GM19468 (cell line): ENCODE data around the gene NAPB.
"Not testable (repeated sequence)": the region's sequence is repeated elsewhere in the genome, so short reads cannot be mapped to it uniquely, and the experiment has no call there.

Experiments
- ATAC-seq: cut with Tn5 transposase; IDR thresholded peaks from one replicate; pipeline ENCODE4 v1.9.1; 2021; ENCODE audit warnings: mild to moderate bottlenecking, moderate library complexity, moderate number of reproducible peaks; ENCODE audit not compliant: unreplicated experiment; ENCODE audit errors: extremely low read depth

Gene NAPB

DNA sequence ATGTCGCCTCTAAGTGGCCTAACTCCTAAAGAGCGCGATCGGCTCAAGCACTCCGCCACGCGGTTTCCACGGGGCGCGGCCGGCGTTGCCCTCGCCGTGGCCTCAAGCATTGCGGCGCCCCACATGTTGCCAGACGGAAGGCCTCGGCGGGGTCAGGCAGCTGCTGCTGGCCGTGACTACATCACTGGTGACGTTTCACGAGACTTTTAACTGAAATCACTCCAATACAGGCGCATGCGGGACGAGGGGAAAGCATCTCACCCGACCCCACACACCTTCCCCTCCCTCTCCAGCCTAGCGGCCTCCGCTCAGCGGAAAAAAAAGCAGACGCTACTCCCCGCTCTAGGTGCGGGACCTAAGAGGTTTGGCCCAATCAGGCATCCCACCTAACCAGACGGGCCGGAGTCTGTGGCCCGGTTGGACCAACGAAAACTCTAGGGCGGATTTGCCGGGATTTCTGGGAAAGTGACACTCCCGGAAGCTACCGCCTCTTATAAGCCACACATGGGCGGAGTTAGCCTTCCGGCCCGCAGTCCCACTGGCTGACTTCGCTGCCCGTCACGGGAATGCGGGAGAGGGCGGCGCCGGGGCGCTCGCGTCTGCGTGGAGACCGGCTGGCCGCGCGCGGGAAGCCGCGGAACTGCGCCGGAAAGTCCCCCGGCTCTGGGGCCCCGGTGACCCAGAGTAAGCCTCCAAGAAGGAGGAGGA is 70.9 kb downstream of the NAPB start, which contains the start of gene NXT1:
Gene NXT1, plus strand, starts transcription at position 596 of the 708 bp plus-strand sequence. CDS start 3,251 bp downstream, outside the sequence.
- ATAC-seq: peak; percentile 88

DNA sequence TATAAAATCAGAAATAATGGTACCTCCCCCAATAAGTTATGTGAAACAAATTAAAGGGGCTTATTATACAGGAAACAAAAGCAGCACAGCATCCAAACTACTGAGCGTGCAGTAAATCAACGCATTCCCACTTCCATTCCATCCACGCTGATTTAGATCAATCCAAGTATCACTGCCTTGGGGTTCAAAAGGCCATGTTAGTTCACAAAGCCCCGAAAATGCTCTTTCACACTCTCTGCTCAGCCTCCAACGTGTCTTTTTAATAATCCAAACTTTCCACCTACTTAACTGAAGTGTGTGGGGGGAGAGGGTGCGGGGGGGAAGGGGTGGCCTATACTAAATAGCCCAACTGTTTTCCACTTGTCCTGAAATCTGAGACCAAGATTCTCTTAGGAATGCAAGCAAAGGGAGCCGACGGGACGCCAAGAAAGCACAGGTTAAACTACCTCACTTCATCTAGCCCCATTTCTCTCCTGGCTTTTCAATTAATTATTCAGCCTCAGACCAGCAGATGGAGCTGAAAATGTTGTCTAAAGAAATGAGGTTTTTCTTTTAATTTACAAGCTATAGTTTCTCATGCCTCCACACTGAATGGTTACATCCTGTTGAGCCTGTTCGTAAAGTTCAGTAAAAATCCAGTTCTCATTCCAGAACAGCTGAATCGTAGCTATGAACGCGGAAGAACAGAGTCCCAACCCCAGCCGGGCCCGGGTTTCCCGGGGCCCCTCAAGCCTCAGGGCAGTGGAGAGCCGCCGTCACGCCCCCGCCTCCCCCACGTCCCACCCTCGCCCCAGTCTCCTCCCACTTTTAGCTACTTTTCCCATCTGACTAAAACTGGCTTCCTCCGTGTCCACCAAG is 71.7 kb downstream of the NAPB start:
- peak; percentile 3 for ATAC-seq

DNA sequence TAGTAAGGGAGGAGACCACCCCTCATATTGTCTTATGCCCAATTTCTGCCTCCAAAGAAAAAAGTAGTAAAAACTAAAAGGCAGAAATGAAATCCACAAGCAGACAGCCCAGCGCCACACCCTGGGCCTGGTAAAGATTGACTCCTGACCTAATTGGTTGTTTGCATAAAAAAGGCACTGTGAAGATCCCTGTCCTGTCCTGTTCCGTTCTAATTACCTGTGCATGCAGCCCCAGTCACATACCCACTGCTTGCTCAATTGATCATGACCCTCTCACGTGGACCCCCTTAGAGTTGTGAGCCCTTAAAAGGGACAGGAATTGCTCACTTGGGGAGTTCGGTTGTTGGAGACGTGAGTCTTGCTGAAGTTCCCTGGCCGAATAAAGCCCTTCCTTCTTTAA is 72.8 kb downstream of the NAPB start:
- ATAC-seq: not testable (repeated sequence)

DNA sequence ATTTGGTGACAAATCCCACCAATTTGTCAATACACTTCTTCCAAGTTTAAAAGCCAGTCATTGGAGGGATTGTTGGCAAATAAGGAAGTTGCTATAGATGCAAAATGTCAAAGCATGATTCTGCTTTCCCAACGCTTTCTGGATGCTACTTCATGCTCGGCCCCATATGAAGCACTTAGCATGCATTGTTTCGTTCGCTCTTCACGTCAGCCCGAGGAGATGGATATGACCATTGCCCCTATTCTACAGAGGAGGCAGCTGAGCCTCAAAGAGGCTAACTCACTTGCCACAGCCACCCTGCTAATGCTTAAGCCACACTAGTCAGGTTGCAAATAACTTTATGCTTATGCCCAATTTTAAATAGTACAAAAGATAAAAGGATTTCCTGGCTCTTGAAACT is 73.5 kb downstream of the NAPB start:
- no peak for ATAC-seq

DNA sequence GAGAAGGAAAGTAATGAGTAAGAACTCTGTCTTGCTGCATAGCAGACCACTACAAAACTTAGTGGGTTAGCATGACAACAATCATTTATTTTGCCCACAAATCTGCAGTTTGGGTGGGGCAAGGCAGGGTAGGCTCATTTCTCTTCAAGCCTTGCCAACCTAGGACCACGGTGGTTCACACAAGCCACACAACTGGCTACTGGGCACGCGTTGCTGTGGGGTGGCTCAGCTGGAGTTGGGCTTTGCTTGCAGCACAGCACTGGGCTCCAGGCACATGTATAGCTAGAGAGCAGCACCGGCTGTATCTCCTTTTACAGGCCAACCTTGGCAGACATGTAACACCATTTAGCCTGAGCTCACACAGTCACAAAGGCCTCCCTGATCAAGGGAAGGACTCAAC is 75.3 kb downstream of the NAPB start:
- no peak for ATAC-seq

DNA sequence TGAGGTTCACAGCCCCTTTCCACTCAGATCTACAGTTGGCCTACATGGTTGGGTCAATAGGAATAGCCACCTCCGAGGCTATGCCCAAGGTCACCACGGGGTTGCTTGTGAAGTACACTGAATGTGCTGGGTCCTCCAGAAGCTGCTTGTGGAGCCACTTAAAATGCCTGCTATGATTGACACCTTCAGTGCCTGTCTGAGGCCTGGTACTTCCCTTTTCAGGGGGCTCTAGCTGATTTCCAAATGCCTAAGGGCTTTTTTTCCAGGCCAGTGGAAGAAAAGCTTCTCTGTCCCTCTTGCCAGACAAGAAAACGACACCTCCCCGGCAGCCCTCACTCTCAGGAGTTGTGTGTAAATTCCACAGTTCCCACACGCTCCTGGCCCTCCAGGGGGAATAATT is 77.0 kb downstream of the NAPB start:
- ATAC-seq: no peak

DNA sequence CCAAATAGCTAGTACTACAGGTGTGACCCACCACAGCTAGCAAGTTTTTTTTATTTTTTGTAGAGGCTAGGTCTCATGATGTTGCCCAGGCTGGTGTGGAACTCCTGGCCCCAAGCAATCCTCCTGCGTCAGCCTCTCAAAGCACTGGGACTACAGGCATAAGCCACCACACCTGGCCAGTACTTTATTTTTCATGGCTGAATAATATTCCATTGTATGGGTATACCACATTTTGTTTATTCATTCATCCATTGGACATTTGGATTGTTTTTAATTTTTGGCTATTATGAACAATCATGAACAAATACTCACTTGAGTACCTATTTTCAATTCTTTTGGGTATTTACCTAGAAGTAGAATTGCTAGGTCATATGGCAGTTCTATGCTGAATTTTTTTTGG is 77.7 kb downstream of the NAPB start:
- ATAC-seq: no peak

DNA sequence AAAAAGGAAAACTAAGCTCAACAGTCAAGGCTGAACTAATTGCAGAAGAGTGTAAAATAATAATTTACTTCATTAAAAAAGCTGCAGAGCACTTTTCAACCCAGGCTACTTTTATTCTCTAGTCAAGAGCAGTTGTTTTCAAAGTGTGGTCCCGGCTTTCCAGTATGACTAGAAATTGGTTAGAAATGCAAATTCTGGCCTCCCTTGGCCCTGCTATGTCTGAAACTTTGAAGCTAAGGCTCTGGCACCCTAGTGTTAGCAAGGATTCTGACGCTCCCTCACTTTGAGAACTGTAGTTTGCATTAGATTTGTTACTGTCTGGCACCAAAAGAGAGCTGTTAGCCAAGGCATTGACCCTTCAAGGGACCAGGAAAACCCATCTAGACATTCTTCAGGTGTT is 80.2 kb downstream of the NAPB start:
- no peak for ATAC-seq

DNA sequence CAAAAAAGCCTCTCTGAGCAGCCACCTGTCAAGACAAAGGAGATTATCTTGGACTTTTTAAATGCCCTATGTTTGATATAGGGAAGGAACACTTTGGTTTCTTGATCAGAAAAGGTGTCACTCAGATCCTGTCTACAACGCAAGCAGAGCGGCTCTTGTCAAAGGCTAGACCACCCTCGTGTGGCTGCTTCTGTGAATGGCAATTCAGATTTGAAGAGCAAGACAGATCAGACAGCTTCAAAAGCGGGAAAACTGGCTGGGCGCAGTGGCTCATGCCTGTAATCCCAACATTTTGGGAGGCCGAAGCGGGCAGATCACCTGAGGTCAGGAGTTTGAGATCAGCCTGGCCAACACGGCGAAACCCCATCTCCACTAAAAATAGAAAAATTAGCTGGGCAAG is 80.8 kb downstream of the NAPB start:
- ATAC-seq: no peak

DNA sequence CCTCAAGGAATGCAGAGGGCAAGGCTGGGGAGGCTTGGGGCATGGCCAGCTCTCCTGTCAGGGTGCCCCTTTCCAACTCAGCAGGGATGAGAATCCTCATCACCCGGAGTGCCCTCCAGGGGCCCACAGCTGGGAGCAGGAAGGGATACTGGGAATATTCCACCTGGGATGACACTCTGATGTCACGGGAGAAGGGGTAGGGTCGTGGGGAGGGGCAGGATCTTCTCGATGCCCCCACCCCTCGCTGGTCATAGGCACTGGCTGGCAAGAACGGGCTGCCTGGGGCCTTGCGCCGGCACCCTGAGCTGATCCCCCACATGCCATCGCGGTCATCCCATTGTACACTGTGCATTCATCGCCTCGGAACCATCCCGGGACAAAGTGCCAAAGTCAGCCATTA is 81.3 kb downstream of the NAPB start:
- ATAC-seq: no peak

DNA sequence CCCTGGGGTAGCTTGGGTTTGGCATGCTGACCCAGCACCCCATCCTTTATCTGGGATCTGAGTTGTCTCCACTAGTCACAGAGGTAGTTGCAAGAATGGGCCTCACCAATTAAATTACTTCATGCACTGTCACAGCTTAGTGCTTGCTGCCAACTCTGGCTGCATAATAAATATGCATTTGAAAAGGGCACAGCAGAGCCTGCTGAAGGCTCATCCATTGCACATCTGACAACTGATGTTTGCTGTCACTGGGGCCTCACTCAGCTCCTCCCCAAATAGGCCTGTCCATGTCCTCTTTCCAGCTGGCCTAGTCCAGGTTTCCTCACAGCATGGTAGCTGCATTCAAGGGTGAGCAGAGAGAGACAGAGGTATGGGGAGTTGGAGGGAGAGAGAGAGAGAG is 84.0 kb downstream of the NAPB start:
- ATAC-seq: no peak

DNA sequence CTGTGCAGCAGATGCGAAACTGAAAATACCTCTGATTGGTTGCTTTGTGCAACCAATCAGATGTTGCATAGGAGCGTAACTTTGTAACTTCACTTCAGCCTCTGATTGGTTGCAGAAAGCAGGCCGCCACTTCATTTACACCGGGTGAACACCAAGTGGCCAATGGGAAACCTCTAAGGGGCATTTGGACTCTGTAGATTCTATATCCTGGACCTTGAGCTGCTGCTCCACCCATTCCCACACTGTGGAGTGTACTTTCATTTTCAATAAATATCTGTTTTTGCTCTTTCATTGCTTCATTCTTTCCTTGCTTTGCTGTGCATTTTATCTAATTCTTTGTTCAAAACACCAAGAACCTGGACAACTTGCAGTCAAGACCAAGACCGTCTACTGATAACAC is 84.8 kb downstream of the NAPB start:
- no peak for ATAC-seq

DNA sequence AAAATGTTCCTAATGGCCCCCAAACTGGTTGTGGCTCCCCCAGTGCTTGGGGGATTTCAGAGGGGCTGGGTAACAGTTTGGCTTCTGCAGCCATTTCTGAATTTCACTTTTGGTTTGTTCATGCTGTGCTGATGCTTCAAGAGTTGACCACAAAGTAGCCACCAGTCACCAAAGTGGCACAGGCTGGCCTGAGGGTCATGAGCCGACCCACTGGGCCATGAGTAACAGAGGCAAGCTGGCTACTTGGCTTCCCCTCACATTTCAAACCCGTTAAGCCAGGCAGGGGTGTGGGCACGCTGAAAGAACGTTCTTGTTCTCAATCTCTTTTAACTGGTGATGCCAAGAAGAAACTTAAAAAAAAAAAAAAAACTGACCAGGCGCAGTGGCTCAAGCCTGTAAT is 85.8 kb downstream of the NAPB start:
- ATAC-seq: no peak

DNA sequence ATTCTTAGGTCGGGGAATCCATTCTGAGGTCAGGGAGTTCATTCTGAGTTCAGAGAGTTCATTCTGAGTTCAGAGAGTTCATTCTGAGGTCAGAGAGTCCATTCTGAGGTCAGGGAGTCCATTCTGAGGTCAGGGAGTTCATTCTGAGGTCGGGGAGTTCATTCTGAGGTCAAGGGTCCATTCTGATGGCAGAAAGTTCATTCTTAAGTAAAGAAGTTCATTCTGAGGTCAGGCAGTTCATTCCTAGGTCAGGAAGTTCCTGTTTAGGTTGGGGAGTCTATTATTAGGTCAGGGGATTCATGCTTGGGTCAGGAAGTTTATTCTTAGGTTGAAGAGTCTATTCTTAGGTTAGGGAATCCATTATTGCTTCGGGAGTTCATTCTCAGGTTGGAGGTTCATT is 87.2 kb downstream of the NAPB start:
- no peak for ATAC-seq

DNA sequence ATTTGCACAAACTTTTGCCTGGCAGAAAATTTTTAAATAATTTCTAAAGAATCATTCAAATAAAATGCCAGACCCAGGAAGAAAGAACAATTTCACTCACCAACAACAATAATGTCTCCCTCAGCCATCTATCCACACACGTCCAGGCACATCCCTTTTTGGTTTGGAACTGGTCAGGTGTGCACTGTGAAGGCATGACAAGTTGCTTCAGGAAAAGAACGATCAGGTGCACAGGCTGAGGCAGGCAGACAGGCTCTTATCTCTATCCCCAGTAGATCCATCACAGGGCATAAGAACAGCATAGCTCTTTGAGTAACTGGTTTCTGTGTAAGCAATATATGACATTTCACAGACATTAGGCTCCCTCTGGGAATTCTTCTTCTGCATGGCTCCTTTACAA is 88.8 kb downstream of the NAPB start:
- ATAC-seq: no peak

DNA sequence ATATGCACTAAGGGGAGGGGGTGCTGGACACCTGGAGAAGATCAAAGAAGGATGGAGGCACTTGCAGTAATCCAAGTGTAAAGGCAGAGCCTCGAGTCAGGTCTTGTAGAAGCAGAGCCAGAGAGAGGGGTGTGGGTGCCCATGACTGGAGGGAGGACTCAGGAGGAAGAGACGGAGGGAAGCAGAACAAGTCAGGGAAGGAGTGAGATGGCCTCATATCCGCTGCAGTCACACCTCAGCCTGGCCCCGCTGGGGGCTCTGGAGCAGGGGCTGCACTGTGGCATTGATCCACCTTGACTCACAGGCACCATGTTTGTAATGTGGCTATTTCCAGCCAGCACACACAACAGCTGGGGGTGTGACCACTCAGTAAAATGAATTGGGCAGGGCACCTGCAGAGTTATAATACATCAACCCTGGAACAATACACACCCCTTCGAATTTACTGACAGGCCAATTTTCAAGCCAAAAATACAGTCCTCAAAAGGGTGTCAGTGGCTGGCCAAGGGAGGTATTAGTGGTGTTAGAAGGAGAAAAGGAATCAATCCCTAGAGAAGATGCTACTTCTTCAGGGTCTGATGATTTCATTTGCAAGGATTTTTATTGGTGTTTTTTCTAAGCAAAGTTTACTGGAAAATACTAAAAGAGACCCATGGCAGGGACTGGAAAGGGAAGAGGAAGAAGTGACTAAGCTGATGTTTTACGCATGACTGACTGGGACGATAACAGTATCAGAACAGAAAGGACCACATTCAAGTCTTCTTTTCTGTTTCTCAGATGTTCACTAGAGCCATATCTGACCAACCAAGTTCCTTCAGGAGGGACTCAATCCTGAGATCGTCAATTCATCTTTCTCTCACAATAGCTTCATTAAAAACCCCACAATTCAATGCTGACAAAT is 89.6 kb downstream of the NAPB start:
- ATAC-seq: no peak

DNA sequence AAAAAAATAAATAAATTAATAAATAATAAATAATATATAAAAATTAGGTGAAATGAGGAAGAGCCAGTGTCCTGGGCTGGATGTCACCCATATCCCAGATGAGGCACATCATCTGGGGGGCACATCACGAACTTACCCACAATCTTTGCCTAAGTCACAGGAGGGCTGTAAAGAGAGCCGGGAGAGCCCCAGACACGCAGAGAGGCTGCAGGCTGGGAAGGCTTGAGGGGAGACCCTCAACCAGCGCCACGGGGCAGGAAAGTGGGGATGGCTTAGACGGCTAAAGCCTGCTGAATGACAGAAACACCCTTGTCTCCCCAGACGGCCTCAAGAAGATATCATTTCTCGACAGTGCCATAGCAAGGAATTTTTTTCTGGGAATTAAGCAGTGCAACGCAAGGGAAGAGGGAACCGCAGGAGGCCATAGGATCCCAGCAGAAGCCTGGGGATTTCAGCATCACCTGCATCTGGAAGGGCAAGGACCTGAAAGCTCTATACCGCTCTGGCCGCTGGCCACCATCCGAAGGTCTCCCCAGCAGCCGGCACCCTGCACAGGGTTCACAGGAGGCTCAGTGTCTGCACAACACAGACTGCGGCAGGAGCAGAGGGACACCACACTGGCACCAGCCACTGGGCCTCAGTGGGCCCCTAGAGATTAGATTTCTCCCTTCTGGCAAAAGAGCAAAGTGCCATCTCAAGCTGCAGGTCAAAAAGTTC is 93.5 kb downstream of the NAPB start:
- ATAC-seq: no peak

DNA sequence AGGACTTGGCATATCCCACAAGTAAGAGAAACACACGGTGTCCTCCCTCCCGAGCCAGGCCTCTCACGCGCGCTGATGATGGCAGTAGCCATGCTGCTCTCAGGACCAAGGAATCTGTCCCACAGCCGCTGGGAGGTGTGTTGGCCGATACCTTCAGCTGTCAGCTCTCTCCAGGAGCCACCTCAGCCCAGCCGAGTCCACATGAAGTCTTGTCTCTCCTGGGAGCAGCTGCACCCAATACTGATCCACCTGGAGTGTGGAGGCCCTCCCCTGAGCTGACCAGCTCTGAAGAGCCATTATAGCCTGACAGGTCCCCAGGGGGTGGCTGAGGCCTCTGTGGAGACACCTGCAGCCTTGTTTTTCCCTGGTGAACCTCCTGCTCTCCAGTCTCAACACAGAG is 94.5 kb downstream of the NAPB start:
- ATAC-seq: no peak

DNA sequence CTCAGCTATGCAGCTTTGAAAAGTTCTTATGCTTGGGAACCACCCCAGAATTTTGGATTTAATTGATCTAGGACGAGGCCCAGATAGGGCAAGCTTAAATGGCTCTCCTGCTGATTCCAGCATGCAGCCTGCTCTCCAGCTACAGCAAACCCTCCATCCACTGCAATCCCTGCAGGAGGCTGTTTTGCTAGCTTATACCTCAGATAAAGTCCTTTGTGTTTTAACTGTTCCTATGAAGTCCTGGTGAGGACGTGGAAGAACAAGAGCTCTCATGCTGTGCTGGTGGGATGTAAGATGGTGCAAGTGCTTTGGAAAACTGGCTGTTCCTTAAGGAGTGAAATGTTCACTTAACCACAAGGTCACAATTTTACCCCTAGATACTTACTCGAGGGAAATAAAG is 96.2 kb downstream of the NAPB start:
- ATAC-seq: no peak
